Neuron (in vitro differentiated cells): ENCODE measurements around the gene CD160.
"Not testable (repeated sequence)": the region's sequence is repeated elsewhere in the genome, so short reads cannot be mapped to it uniquely, and the experiment has no call there.

Experiments used
- H2AFZ ChIP-seq: one replicate; pipeline ENCODE4 v1.6.1; 2013; ENCODE audit warnings: low read depth, mild to moderate bottlenecking, inconsistent platforms, low read length, moderate library complexity
- H3K27me3 ChIP-seq: one replicate; pipeline ENCODE4 v1.6.1; 2013; ENCODE audit warnings: low read length; ENCODE audit not compliant: insufficient read depth
- H3K36me3 ChIP-seq: one replicate; pipeline ENCODE4 v1.6.1; 2013; ENCODE audit warnings: low read length; ENCODE audit not compliant: insufficient read depth
- H3K4me1 ChIP-seq: one replicate; pipeline ENCODE4 v1.6.1; 2013; ENCODE audit warnings: low read length; ENCODE audit not compliant: insufficient read depth
- H3K4me3 ChIP-seq: 2 replicates; pipeline ENCODE4 v1.5.1; 2013; ENCODE audit warnings: mild to moderate bottlenecking, low read length, moderate library complexity
- H3K9me3 ChIP-seq: one replicate; pipeline ENCODE4 v1.6.1; 2013; ENCODE audit warnings: low read length

CD160 gene

GRCh38 chr1:145757420-145757819, 38.1 kb downstream of the CD160 start:
- H3K4me1 ChIP-seq: no peaks in the 10 kb centered on the region
- H3K9me3 ChIP-seq: peaks cover 14% of the 10 kb centered on the region
- peaks cover 30% of the 10 kb centered on the region for H3K36me3 ChIP-seq
- H3K4me3 ChIP-seq: no peak overlapping the region
- H2AFZ ChIP-seq: no peak overlapping the region
- H3K27me3 ChIP-seq: no peaks in the 10 kb centered on the region

GRCh38 chr1:145758116-145758515, 38.8 kb downstream of the CD160 start:
- Histone ChIP-seq H3K4me3 (no peak overlapping the region), H3K9me3 (peaks cover 19% of the 10 kb centered on the region), H2AFZ (no peak overlapping the region), H3K4me1 (no peaks in the 10 kb centered on the region), H3K36me3 (peaks cover 30% of the 10 kb centered on the region), H3K27me3 (no peaks in the 10 kb centered on the region)

GRCh38 chr1:145758575-145758974, 39.3 kb downstream of the CD160 start:
- H3K4me3 ChIP-seq: no peak overlapping the region
- no peaks in the 10 kb centered on the region for H3K27me3 ChIP-seq
- peaks cover 19% of the 10 kb centered on the region for H3K9me3 ChIP-seq
- no peak overlapping the region for H2AFZ ChIP-seq
- no peaks in the 10 kb centered on the region for H3K4me1 ChIP-seq
- peaks cover 28% of the 10 kb centered on the region for H3K36me3 ChIP-seq

GRCh38 chr1:145759721-145760120, 40.4 kb downstream of the CD160 start:
- Histone ChIP-seq H3K9me3 (peaks cover 19% of the 10 kb centered on the region), H3K4me3 (no peak overlapping the region), H2AFZ (no peak overlapping the region), H3K36me3 (peaks cover 28% of the 10 kb centered on the region), H3K27me3 (no peaks in the 10 kb centered on the region), H3K4me1 (no peaks in the 10 kb centered on the region)

GRCh38 chr1:145760395-145760949, 41.2 kb downstream of the CD160 start:
- H2AFZ ChIP-seq, H3K27me3 ChIP-seq, H3K4me3 ChIP-seq, H3K4me1 ChIP-seq: not testable (repeated sequence)
- Histone ChIP-seq H3K9me3 (peaks cover 19% of the 10 kb centered on the region), H3K36me3 (peaks cover 28% of the 10 kb centered on the region)

GRCh38 chr1:145761498-145761897, 42.2 kb downstream of the CD160 start:
- H2AFZ ChIP-seq, H3K4me1 ChIP-seq, H3K4me3 ChIP-seq, H3K27me3 ChIP-seq: not testable (repeated sequence)
- H3K9me3 ChIP-seq: peaks cover 19% of the 10 kb centered on the region
- H3K36me3 ChIP-seq: peaks cover 30% of the 10 kb centered on the region

GRCh38 chr1:145762001-145762400, 42.7 kb downstream of the CD160 start:
- H2AFZ ChIP-seq: not testable (repeated sequence)

GRCh38 chr1:145764231-145764940, 45.1 kb downstream of the CD160 start:
- not testable (repeated sequence) for H3K27me3 ChIP-seq, H3K4me1 ChIP-seq, H3K4me3 ChIP-seq, H2AFZ ChIP-seq
- Histone ChIP-seq H3K9me3 (peaks cover 26% of the 10 kb centered on the region), H3K36me3 (peaks cover 15% of the 10 kb centered on the region)

More at GRCh38 chr1:145762001-145762400, 42.7 kb downstream of the CD160 start:
- Histone ChIP-seq H3K9me3 (peaks cover 19% of the 10 kb centered on the region), H3K36me3 (peaks cover 29% of the 10 kb centered on the region)
- H3K27me3 ChIP-seq, H3K4me1 ChIP-seq, H3K4me3 ChIP-seq: not testable (repeated sequence)

- H3K4me1 ChIP-seq, H3K27me3 ChIP-seq, H2AFZ ChIP-seq, H3K4me3 ChIP-seq: not testable (repeated sequence)
- Histone ChIP-seq H3K36me3 (peaks cover 20% of the 10 kb centered on the region), H3K9me3 (peaks cover 25% of the 10 kb centered on the region)
Observed at GRCh38 chr1:145765127-145765526, 45.8 kb downstream of the CD160 start.

GRCh38 chr1:145765585-145766360, 46.5 kb downstream of the CD160 start:
- not testable (repeated sequence) for H3K27me3 ChIP-seq, H3K4me1 ChIP-seq, H2AFZ ChIP-seq, H3K4me3 ChIP-seq
- H3K9me3 ChIP-seq: peaks cover 23% of the 10 kb centered on the region
- peaks cover 25% of the 10 kb centered on the region for H3K36me3 ChIP-seq

- Histone ChIP-seq H3K36me3 (peaks cover 31% of the 10 kb centered on the region), H3K9me3 (peaks cover 14% of the 10 kb centered on the region)
- not testable (repeated sequence) for H3K27me3 ChIP-seq, H2AFZ ChIP-seq, H3K4me1 ChIP-seq, H3K4me3 ChIP-seq
Observed at GRCh38 chr1:145766926-145767325, 47.6 kb downstream of the CD160 start.

- peaks cover 34% of the 10 kb centered on the region for H3K36me3 ChIP-seq
- H3K9me3 ChIP-seq: peaks cover 10% of the 10 kb centered on the region
- not testable (repeated sequence) for H3K27me3 ChIP-seq, H2AFZ ChIP-seq, H3K4me3 ChIP-seq, H3K4me1 ChIP-seq
Observed at GRCh38 chr1:145768004-145768403, 48.7 kb downstream of the CD160 start.

GRCh38 chr1:145771056-145771455, 51.8 kb downstream of the CD160 start:
- H2AFZ ChIP-seq: no peak overlapping the region
- H3K36me3 ChIP-seq: peaks cover 33% of the 10 kb centered on the region
- no peak overlapping the region for H3K4me3 ChIP-seq
- peaks cover 12% of the 10 kb centered on the region for H3K9me3 ChIP-seq
- no peaks in the 10 kb centered on the region for H3K27me3 ChIP-seq
- H3K4me1 ChIP-seq: no peaks in the 10 kb centered on the region
